Right kidney (tissue), 1 donor: Measurements from ENCODE around the gene EVI5.
A peak's percentile ranks its signal among the peaks of the same experiment; 100 is the strongest.
"Not testable (repeated sequence)": the region's sequence is repeated elsewhere in the genome, so short reads cannot be mapped to it uniquely, and the experiment has no call there.

ENCODE experiments used
- DNase-seq: peaks from one replicate; pipeline ENCODE4 v3.0.0-alpha.2; 2016

The EVI5 gene

DNA sequence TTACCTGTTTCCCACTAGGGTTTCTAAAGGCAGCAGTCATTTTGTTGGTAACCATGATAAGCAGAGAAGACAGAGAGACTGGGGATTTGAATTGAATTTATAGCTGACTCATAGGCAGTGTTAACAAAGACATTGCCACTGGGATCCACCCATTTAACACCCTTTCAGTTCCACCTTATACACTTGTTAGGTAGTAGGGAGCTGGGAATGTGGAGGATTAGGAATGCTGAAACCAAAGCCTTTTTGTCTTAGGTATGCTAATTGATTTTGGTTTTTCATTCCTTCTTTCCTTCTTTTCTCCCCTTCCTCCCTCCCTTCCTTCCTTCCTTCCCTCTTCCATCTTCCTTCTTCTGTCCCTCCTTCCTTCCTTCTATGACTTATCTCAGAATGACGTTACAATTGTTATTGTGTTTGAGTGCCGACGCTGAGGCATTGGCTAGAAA lies 7.5 kb upstream of the EVI5 start:
- DNase-seq, result no peak

DNA sequence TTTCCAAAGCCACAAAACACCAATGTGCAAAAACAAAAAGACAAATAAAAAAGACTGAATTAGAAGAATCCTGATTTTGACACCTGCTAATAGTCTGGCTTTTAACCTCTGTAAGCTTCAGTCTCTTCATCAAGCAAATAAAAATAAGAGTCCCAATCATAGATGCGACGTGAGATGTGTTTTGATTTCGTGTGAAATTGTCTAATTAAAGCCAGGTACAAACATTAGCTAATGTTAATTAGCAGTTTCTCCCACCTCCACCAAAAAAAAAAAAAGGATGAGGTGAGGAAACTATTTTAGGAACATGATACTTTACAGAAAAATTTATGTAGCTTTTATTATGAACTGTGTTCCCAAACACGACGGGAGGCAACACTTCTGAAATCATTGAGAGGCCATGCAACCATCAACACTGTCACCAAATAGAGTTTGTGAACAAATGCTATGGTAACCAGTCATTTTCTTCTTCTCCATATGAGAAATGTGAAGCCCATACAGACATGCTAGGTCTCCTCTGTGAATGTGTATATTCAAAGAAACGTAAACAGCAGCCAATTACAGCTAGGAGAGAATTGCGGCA lies 6.7 kb upstream of the EVI5 start:
- DNase-seq, result no peak

DNA sequence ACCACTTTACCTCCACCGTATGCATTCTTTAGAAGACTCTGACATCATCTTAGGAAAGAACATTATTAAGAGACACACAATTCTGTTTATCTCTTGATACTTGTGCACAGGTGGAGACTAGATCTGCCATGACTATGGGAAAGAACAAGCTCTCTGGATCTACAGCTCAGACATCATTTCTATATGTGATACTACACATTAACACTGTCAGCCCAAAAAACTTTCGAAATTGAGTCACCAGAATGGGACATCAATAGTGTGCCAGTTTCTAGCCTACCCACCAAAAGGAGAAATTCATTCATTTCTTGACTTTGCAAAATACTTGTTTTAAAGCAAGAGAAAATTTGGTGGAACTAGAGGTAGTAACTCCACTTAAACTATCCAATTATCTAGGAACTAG lies 6.0 kb upstream of the EVI5 start:
- DNase-seq, result no peak

DNA sequence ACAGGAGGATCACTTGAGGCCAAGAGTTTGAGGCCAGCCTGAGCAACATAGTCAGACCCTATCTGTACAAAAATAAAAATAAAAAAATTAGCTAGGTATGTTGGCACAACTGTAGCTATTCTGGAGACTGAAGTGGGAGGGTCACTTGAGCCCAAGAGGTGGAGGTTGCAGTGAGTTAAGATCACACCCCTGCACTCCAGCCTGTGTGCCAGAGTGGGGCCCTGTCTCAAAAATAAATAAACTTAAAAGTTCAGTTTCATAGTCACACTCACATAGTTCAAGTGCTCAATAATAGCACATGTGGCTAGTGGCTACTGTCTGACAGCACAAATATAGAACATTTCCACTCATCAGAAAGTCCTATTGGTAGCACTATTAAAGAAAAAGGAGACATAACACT lies 5.2 kb upstream of the EVI5 start:
- DNase-seq, result no peak

DNA sequence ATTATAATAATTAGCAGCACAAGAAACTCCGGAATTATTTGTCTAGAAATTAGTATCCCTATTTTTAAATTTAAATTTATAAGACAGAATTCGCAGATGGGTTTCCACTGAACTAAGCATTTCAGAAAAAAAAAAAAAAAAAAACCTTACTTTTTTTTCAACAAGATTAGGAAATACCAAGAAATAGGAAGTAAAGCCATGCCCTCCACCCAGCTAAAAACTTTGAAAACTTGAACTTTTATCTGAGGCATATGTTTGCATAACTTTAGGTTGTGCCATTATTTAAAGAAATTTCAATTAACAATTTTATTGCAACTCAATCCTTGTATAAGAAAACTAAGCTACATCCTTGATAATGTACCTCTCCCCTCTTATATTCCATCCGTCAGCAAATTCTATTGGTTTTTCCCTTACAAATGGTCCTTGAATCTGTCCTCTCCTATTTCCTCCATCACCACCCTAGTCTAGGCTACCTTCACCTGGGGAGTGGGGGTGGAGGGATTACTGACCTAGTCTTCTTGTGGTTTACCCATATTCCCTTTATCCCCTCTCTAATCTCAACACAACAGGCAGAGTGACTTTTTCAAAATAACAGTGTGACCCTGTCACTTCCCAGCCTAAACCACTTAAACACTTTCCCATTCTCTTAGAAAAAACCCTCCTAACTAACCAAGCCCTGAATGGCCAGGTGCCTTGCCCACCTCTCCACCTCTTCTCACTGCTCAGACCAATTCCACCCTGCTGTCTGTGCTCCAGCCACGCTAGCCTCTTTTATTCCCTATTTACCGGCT lies 1.4 kb upstream of the EVI5 start:
- DNase-seq, result peak; percentile 4

DNA sequence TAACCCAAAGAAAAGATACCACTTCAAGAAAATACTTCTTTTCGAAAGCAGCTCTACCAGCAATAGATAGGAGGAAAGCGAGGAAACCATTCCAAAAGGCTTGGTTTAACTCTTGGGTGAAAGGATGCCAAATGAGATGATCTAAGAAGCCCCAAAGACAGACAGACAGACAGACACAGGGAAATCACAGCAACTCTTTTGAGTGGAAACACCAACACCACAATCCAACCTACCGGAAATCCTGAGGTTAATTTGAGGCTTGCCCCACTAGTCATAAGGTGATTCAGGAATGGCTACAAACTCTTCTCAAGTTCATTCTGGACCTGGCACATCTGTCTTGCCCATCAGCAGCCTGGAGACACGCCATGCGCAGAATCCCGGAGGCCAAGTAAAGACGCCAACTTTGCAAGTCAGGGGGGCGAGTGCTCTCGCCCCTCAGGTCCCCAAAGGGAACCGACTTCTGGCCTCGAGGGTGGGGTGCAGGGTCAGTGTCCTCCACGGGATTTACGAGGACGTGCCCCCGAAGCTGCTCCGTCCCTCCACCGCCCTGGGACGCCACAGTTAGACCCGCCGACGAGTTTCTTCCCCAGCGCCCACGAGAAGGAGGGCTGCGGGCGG lies 778 bp downstream of the EVI5 start:
- no peak for DNase-seq

DNA sequence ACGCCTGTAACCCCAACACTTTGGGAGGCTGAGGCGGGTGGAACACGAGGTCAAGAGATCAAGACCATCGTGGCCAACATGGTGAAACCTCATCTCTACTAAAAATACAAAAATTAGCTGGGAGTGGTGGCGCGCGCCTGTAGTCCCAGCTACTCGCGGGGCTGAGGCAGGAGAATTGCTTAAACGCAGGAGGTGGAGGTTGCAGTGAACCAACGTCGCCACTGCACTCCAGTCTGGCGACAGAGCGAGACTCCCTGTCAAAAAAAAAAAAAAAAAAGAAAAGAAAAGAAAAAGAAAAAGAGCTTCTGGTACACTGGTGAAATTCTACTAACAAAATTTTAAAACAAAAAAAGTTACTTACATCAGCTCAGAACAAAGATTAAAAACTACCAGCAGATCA lies 1.4 kb downstream of the EVI5 start:
- DNase-seq, result peak; percentile 8

DNA sequence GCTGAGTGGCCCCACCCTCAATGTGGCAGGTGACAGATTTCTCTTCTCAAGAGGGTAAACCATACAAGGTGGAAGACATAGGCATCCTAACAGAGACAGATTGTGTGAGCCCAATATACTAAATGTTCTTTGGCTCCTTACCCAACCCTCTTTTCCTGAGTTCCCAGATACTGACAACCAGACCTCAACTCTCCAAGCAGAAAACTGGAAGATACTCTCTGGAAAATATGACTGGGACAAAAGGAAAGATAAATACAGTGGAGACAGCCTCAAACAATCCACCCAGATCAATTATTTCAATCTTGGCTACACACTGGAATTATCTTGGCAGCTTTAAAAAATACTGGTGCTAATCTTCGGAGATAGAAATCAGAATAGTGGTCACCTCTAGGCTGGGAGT lies 6.5 kb downstream of the EVI5 start:
- no peak for DNase-seq

DNA sequence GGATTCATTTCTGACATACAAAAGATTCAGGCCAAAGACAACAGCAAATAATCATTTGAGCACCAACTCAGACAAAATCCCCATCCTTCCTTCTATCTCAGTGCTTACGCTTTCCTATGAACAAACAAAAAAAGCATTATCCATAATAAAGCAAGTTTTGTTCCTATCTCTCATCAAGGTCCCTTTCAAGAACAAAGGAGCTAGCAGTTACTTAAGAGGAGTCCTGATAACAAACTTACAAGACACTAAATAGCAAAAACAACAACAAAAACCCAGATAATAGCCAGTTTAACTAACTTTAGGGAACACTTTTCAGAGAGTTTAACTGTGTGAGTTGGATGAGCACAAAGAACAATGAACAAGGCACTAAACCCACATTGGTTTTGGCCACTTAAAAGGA lies 10.5 kb downstream of the EVI5 start:
- no peak for DNase-seq

DNA sequence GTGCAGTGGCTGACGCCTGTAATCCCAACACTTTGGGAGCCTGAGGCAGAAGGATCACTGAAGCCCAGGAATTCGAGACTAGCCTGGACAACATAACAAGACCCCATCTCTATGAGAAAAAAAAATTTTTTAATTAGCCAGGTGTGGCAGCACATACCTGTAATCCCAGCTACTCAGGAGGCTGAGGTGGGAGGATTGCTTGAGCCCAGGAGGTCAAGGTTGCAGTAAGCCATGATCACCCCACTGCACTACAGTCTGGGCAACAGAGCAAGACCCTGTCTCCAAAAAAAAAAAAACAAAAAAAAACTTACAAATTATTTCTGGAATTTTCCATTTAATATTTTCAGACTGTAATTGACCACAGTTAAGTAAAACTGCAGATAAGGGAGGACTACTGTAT lies 11.2 kb downstream of the EVI5 start:
- not testable (repeated sequence) for DNase-seq

DNA sequence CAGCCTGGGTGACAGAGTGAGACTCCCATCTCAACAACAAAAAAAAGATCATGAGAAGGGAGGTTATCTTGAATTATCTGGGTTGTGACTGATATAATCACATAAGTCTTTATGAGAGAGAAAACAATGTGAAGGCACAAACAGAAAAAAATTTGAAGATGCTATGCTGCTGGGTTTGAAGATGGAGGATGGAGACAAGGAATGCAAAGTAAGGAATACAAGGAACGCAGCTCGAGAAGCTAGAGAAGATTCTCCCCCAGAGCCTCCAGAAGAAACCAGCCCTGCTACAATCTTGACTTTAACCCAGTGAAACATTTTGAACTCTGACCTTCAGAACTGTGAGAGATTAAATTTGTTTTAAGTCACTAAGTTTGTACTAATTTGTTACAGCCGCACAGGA lies 15.1 kb downstream of the EVI5 start:
- no peak for DNase-seq

DNA sequence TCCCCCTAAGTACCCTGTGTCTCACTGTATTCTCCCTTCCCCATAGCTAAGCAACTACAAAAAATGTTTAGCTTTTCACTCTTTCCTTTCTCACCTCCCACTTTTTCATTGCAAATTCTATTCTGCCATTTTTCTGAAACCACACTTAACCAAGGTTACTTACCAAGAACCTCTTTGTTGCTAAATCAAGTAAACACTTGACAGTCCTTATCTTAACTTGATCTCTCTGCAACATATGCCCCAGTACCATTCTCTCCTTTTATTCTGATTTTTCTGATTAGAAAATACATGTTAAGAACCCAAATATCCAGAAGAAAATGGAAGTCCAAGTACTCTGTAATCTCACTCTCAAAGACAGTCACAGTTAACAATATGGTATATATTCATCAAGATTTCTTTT lies 16.0 kb downstream of the EVI5 start:
- DNase-seq, result no peak

DNA sequence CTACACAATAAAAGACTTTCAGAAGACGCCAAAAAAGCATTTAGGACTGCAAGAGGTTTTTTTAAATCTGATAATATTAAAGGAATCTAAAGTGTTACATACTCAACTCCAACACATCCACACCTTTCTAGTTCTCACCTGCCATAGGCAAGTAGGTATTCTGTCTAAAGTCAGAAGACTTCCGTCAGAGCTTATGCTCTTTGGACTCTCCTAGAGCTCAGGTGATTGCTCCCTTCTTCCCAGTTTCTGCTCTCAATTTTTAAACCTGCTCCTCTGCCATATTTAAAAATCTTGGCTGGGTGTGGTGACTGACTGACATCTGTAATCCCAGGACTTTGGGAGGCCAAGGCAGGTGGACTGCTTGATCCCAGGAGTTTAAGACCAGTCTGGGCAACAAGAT lies 16.6 kb downstream of the EVI5 start:
- no peak for DNase-seq

DNA sequence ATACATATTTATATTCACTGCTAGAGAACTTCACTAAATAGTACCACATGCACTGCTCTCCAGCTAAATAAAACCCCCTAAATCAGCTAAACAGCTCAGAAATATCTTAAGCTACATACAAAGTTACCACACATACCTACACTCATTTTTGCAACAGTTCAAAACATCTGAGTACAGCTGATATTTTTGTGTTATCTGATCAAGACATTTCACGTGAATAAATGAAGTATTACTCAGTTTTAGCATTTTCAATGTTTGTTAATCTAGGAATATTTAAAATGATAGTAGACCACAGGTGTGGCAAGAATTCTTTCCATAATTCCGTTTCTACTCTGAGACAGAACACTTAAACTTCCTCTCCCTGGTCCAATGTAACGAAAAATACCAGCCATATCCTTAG lies 20.8 kb downstream of the EVI5 start:
- no peak for DNase-seq

DNA sequence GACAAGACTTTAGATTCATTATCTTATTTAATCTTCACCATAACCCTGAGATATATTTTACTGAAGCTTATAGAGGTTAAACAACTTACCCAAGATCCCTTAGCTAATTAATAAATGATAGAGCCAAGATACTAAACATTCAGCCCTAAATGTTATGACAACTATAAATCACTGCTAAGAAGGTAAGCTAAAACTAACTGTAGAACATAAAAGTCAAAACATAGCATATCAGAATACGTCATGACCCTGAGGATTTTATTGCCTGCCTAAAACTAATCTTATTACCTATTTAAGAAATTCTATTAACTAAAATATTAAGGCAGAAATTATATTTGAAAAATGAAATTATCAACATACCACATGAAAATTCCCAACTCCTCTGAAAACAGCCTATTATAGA lies 22.6 kb downstream of the EVI5 start:
- DNase-seq, result no peak

DNA sequence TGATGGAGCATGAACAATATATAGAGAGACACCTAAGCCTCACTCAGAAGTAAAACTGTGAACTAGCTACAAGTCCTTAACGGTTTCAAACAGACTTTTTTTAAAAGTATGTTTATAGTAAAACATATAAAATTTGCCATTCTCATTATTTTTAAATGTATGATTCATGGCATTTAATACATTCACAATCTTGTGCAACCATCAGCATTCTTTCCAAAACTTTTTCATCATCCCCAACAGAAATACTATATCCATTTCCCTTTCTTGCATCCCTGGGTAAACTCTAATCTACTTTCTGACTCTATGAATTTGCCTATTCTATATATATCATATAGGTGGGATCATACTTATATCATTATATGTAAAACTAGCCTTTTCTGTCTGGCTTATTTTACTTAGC lies 25.5 kb downstream of the EVI5 start:
- DNase-seq, result no peak

DNA sequence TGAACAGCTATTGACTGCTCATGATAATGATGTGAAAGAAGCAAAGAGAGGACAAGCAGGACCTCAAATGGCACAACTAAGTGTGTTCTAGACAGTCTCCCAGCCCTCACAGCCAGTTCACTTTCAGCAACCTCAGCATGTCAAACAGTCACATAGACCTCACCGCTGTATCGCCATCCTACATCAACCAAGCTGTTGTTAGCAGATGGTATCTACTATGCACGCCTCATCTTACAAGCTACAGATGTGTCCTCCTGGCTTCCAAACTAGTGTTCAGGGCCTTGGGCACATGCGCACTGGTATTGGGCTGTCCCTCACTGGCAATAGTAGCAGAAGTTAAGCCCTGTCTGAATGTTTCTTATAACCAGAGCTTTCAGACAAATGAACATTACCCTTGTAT lies 28.4 kb downstream of the EVI5 start:
- no peak for DNase-seq

DNA sequence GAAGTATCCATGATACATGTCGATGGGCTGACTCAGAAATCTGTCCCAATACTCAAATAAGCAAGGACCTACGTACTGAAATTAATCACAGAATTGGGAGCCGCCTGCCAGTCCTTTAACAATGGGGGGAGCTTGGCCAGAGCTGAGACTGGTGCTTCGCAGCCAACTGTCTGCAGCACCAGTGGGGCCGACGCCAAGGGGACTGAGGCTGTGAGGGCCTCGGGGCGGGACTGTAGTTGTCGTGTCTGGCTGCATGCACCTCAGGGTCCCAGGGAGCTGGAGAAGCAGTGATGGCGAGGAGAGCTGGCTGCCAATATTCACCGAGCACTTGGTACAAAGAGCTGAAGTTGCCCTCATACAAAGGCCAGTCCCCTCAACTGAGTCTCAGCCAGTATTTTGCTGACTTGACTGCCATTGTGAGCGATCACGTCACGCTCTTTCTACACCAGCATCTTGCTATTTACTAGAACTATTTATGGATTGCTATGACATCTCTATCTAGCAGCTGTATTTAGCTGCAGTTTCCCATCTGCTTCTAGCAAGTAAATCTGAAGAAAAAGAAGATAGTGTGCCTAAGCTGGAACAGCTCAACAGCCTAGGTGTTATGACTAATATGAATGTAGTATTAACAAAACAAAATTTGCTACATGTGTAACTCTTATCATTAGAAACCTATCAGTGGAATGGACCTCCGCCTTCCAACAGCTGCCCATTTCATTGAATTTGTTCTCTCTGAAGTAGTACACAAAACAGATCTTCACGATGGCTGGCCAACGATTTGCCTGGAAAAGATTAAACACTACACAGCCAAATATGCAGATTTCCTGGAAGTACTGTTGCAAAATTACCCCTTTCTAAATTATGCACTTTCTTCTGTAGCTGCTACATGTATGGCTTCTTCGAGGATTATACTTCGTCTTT lies 29.1 kb downstream of the EVI5 start:
- no peak for DNase-seq

DNA sequence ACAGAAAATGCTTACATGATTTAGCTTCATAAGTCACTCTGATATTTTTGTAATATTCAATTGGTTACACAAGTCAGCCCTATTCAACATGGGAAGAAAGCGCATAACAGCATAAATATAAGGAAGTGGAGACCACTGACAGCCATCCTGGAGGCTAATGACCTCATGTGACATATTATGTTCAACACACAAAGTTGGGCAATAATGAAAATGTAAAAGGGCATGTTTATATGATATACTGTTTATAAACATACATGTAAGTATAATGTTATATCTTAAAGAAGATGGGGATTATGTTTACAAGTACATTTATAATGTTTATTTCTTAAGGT lies 30.2 kb downstream of the EVI5 start:
- no peak for DNase-seq

DNA sequence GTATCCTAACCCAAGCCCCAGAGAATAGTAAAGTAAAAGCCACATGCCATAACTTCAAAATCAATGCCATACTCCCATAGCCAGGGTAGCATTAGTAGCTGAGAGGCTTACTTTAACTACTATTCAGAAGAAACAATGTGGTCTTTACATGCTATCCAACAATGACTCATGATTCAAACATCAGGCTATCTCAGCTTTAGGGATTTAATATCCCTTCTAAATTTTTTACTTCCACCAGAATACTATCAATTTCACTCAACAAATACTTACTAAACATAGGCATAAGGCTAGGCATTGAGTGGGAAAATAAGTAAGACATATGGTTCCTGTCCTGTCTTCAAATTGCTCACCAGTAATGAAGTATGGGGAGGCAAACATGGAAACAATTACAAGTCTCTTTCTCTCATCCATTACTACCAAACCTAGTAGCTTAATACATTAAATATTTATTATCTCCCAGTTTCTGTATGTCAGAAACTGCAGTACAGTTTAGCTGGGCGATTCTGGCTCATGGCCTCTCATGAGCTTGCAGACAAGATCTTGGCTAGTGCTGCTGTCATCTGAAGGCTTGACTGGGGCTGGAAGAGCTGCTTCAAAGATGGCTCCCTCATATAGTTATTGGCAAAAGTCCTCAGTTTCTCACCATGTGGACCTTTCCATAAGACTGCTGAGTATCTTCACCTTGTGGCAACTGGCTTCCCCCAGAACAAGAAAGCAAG lies 30.7 kb downstream of the EVI5 start:
- no peak for DNase-seq

DNA sequence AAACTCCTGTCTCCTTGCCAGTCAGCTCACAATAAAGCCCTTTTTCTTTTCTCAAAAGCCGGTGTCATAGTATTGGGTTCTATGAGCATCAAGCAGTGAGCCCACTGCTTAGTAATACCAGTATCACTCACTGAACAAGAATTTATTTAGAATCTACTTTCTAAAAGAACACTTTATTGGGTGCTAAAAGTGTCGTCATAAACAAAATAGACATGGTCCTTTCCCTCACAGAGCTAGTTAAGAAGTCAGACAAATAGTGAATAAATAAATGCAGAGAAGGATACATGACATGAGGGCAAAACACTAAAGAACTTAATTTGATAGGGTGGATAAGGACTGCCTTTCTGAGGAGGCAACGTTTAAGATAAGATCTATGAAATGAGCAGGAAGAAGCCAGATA lies 32.2 kb downstream of the EVI5 start:
- DNase-seq, result no peak

DNA sequence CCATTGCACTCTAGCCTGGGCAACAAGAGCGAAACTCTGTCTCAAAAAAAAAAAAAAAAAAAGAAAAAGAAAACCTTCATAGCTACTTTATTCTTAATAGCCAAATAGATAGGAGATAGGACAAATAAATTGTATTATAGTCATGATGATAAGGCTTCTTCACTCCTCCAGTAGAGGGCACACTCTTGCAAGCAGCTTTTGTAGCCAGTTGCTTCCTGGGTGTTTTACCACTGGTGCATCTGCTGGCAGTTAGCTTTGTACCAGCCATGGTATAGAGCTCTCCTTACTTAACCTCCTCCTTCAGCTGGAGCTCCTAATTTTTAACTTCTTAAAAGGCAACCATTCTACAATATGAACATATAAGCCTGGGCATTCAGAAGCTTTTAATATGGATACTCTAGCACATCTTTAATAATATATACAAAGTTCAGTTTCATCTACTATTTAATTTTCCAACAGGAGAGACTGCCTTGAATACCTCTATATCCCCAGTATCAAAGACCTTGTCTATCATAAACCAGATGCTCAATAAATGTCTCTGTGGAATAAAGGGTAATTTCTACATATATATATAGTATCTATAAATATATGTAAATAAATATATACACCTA lies 35.8 kb downstream of the EVI5 start:
- no peak for DNase-seq
